Stimulated activated memory B cell treated with anti-CD40 and anti-IgM and Interleukin-4, amounts not matched to agents 10 μg/mL and 1 μg/mL and 100 μg/mL, for 72 hours (primary cell): Measurements from ENCODE around the gene POLR3A.

ENCODE experiments used
- ATAC-seq: fragments of 150-1000 bp; cut with Tn5 transposase; 2 replicates; pipeline ENCODE4 v1.10.0; 2021
- H3K27ac Mint-ChIP-seq: one replicate; pipeline ENCODE4 v1.8.0; 2022; ENCODE audit warnings: mild to moderate bottlenecking, mixed read lengths
- H3K27me3 Mint-ChIP-seq: one replicate; pipeline ENCODE4 v1.8.0; 2022; ENCODE audit warnings: mixed read lengths
- H3K36me3 Mint-ChIP-seq: one replicate; pipeline ENCODE4 v1.8.0; 2022; ENCODE audit warnings: mixed read lengths
- H3K4me1 Mint-ChIP-seq: one replicate; pipeline ENCODE4 v1.8.0; 2022; ENCODE audit warnings: mixed read lengths
- H3K4me3 Mint-ChIP-seq: one replicate; pipeline ENCODE4 v1.8.0; 2022; ENCODE audit warnings: mild to moderate bottlenecking, moderate library complexity, mixed read lengths
- H3K9me3 Mint-ChIP-seq: one replicate; pipeline ENCODE4 v1.8.0; 2022; ENCODE audit warnings: mixed read lengths

Gene POLR3A

DNA sequence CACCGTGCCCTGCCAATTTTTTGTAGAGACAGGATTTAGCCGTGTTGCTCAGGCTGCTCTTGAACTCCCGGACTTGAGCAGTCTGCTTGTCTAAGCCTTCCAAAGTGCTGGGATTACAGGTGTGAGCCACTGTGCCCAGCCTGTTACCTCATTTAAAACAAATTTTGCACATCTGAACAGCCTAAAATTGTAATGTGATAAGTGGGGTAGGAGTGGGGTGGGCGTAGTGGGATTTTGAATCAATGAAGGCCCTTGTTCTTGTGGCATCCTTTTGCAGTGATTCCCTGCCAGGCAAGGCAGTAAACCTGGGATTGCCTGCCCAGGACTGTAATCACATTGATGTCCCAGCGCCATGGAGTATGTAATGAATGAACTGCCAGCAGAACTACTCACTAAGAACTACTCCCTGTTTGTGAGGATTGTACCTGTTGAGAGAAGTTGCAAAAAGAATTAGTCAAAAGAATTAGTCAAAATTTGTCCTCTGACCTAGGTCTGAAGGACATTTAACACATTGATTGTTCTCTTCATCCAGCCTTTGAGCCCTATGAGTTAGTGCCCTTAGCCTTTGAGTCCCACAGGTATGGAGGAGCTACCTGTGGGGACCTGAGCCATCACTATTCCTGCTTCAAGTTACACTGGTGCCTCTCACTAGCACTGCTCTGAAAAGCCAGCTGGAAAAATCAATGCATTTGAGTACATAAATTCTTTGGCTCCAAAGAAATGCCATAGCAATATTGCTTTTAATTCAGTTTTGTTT lies 9.7 kb upstream of the POLR3A start:
- no peak overlapping the region for H3K4me3 Mint-ChIP-seq
- no peaks in the 10 kb centered on the region for H3K27me3 Mint-ChIP-seq
- no peaks in the 10 kb centered on the region for H3K9me3 Mint-ChIP-seq
- ATAC-seq = no peak
- peaks cover 81% of the 10 kb centered on the region for H3K4me1 Mint-ChIP-seq
- peaks cover 82% of the 10 kb centered on the region for H3K36me3 Mint-ChIP-seq
- no peak overlapping the region for H3K27ac Mint-ChIP-seq

DNA sequence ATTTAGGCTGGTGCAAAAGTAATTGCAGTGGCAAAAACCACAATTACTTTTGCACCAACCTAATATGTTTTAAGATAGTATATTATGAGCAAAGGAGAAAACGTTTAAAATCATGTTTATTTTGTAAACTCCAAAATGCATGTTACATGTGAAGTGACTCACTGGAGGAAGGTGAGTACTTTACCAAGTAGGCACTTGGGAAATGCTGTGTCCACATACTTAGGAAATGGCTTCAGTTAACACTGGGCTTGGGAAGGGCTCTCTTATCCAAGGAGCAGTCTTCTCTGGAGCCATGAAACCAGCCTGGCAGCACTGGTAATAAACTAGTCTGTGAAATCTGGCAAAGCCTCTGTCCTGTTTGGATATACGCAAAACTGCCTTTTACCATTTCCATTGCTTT lies 8.8 kb upstream of the POLR3A start:
- Mint-ChIP-seq H3K9me3 (no peaks in the 10 kb centered on the region), H3K4me1 (peaks cover 73% of the 10 kb centered on the region), H3K27me3 (no peaks in the 10 kb centered on the region), H3K27ac (no peak overlapping the region), H3K4me3 (no peak overlapping the region), H3K36me3 (peaks cover 77% of the 10 kb centered on the region)
- no peak for ATAC-seq

DNA sequence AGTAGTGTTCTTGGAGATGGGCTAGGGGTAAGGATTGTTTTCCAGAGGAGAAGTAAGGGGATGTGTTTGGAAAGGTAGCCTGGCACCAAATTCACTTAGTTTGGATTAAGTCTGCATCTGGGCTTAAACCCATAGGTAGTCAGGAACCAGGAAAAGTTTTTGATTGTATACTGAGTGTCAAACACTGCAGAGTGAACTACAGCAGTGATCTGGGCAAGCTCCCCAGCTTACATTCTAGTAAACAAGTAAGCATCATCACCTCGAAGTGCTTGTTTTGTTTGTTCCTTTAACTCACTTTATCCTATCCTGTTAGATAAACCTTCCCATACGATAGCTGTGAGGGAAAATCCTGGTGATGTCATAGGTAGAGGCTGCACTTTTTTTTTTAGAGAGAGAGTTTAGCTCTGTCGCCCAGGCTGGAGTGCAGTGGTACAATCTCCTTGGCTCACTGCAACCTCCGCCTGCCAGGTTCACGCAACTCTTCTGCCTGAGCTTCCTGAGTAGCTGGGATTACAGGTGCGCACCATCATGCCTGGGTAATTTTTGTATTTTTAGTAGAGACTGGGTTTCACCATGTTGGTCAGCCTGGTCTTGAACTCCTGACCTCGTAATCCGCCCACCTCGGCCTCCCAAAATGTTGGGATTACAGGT lies 6.7 kb upstream of the POLR3A start:
- peak overlapping the region; percentile 87 for H3K4me3 Mint-ChIP-seq
- no peaks in the 10 kb centered on the region for H3K27me3 Mint-ChIP-seq
- H3K4me1 Mint-ChIP-seq = peaks cover 55% of the 10 kb centered on the region
- peak overlapping the region; percentile 90 for H3K27ac Mint-ChIP-seq
- peaks cover 56% of the 10 kb centered on the region for H3K36me3 Mint-ChIP-seq
- no peaks in the 10 kb centered on the region for H3K9me3 Mint-ChIP-seq
- ATAC-seq = no peak

DNA sequence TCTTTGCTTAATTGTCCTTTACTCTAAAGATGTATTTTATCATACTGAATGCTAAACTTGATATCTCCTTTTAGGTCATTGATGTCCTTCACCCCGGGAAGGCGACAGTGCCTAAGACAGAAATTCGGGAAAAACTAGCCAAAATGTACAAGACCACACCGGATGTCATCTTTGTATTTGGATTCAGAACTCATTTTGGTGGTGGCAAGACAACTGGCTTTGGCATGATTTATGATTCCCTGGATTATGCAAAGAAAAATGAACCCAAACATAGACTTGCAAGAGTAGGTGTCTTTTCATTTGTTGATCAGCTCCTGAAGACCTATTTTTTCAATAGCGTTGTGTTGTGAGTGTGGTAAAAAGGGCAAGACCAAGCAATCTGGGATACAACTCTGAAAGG lies 6.1 kb upstream of the POLR3A start:
- Mint-ChIP-seq H3K36me3 (peaks cover 50% of the 10 kb centered on the region), H3K9me3 (no peaks in the 10 kb centered on the region), H3K27me3 (no peaks in the 10 kb centered on the region), H3K4me1 (peaks cover 50% of the 10 kb centered on the region), H3K27ac (peak overlapping the region; percentile 90), H3K4me3 (peak overlapping the region; percentile 87)
- no peak for ATAC-seq

DNA sequence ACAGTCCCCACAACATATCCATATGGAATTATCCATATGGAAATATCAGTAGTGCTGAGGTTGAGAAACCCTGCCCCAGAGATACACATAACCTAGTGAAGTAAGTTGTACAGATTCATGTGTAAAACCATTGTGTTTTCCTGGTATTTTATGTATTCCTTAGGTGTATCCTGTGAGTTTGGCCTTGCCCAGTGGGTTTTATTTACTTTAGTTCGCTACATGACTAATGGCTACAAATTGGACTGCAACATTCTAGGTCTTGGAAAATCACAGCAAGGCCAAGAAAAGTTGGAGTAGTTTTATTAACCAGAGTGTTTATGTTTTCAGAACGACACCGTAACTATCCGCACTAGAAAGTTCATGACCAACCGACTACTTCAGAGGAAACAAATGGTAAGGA lies 5.7 kb upstream of the POLR3A start:
- Mint-ChIP-seq H3K4me1 (peaks cover 49% of the 10 kb centered on the region), H3K27me3 (no peaks in the 10 kb centered on the region), H3K36me3 (peaks cover 49% of the 10 kb centered on the region), H3K4me3 (peak overlapping the region; percentile 87), H3K9me3 (no peaks in the 10 kb centered on the region), H3K27ac (peak overlapping the region; percentile 90)
- ATAC-seq = no peak

DNA sequence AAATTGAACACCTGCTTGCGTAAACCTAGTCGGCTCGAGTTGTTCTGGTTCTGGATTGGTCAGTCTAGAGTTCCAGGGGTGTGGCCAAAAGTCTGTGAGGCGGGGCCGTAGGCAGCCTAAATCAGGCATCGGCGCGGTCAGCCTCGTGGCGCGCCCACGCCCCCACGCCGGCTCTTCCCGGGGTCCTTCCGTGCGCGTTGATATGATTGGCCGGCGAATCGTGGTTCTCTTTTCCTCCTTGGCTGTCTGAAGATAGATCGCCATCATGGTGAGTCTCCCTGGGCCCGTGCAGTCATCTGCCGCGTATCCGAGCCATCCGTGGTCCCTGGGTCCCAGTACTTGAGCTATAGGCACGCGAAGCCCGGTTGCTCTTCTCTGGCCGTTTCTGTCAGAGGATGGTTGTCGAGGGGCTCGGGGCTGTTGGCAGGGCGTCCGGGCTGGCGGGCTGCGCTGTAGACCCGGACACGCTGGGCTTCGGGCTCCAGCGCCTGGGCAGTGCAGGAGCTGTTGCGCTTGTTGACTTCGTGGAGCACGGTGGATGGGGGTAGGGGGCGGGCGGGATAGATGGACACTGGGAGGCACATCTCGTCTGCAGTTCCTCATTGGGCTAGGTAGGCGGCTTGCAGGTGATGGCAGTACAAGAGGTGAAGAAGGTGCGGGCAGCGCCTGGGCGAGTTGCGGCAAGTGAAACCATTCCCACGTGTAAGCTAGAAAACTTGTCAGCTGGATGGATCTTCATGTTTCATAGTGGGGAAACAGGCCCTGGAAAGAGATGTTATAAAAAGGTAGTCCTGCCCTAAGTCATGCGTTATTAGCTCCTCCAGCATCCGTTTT lies 4.5 kb upstream of the POLR3A start, which contains the start of gene RPS24:
RPS24 (plus strand) TSS at position 227 of the 834 bp plus-strand sequence; CDS start at position 266, 39 bp downstream.
- no peaks in the 10 kb centered on the region for H3K9me3 Mint-ChIP-seq
- H3K4me3 Mint-ChIP-seq = peak within 1 kb of the TSS; percentile 87
- H3K36me3 Mint-ChIP-seq = peaks cover 46% of the 10 kb centered on the region
- H3K4me1 Mint-ChIP-seq = peaks cover 48% of the 10 kb centered on the region
- H3K27me3 Mint-ChIP-seq = no peaks in the 10 kb centered on the region
- peak within 1 kb of the TSS; percentile 90 for H3K27ac Mint-ChIP-seq
- peak; percentile 97 for ATAC-seq

DNA sequence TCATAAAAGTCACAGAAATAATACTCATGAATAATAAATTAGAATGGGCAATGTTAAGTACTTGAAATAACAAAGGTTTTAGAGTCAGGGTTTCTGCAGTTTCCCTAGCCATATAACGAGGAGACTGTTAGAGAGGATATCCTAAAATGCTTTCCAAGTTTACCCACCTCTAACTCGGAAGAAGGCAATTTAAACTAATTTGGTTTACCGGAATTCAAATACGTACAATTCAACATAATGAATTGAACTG lies 4.0 kb upstream of the POLR3A start:
- Mint-ChIP-seq H3K27me3 (no peaks in the 10 kb centered on the region), H3K4me3 (peak overlapping the region; percentile 87), H3K9me3 (no peaks in the 10 kb centered on the region), H3K36me3 (peaks cover 43% of the 10 kb centered on the region), H3K27ac (peak overlapping the region; percentile 90), H3K4me1 (peaks cover 48% of the 10 kb centered on the region)
- ATAC-seq = no peak

DNA sequence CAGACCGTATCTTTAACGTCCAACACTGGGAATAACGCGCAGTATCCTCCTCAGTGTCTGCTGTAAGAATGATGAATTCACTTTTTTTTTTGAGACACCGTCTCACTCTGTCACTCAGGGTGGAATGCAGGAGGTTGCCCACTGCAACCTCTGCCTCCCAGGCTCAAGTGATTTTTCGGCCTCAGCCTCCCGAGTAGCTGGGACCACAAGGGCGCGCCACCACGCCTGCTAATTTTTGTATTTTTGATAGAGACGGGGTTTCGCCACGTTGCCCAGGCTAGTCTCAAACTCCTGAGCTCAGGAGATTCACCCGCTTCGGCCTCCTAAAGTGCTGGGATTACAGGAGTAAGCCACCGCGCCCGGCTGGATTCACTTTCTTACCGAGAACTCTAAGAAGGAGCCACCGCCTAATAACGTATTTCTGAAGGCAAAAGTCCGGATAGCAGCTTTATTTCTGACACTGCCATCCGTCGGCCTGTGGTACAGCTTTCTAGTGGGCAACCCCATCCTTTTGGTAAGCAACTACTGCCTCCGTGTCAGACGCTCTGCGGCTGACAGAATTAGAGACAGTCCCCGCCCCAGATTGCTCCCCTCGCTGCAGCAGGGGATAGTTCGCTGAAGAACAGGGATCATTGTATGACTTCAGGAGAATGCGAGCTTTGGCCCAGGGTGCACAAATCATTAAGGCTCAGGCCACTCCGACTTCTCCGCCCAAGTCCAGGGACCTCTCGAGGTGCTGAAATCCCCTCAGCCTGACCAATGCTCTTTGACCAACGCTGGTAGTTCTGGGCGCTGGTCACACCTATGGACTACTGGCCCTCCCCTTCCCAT lies 662 bp downstream of the POLR3A start:
- Mint-ChIP-seq H3K4me1 (peaks cover 31% of the 10 kb centered on the region), H3K4me3 (peak overlapping the region; percentile 99), H3K27ac (peak overlapping the region; percentile 91), H3K36me3 (peaks cover 39% of the 10 kb centered on the region), H3K9me3 (no peaks in the 10 kb centered on the region), H3K27me3 (no peaks in the 10 kb centered on the region)
- no peak for ATAC-seq

DNA sequence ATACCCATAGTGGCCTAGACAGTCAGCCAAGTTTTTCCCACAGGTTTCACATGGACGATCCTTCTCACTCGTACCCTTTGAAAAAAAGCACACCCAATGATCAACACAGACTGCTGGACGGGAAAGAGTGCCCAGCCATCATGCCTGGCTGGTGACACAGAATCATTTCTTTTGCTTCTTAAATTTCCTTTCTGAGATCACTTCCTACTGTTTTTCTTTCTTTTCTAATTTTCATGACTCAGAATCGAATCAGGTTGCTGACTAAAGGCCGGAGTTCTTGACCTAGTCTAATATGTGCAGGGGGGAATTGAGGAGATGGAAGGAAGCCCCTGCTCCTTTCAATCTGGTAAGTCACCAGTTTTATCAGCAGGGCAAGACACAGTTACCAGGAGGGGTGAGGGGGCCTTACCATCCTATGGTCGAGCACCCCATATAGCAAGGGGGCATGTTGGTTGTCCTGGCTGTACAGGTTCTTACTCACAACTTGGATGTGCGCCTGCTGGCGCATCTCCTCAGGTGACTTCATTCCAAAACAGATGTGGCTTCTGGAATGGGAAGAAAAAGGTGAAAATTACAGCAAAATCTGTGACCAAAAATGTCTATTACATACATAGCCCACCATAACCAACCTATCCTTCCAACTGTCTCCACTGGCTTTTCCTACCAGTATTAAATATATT lies 3.5 kb downstream of the POLR3A start:
- H3K4me3 Mint-ChIP-seq = no peak overlapping the region
- H3K4me1 Mint-ChIP-seq = peaks cover 31% of the 10 kb centered on the region
- ATAC-seq = no peak
- no peak overlapping the region for H3K27ac Mint-ChIP-seq
- no peaks in the 10 kb centered on the region for H3K27me3 Mint-ChIP-seq
- H3K9me3 Mint-ChIP-seq = no peaks in the 10 kb centered on the region
- peaks cover 65% of the 10 kb centered on the region for H3K36me3 Mint-ChIP-seq

DNA sequence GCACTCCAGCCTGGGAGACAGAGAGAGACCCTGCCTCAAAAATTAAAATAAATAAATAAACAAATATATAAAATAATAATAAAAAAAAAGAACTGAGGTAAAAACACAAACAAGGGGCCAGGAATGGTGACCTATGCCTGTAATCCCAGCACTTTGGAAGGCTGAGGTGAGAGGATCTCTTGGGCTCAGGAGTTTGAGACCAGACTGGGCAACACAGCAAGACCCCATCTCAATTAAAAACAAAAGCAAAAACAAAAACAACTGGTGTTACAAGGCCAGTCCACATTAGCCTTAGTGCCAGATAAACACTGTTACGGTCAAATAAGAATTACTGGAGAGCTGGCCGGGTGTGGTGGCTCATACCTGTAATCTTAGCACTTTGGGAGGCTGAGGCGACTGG lies 5.6 kb downstream of the POLR3A start:
- peaks cover 68% of the 10 kb centered on the region for H3K36me3 Mint-ChIP-seq

DNA sequence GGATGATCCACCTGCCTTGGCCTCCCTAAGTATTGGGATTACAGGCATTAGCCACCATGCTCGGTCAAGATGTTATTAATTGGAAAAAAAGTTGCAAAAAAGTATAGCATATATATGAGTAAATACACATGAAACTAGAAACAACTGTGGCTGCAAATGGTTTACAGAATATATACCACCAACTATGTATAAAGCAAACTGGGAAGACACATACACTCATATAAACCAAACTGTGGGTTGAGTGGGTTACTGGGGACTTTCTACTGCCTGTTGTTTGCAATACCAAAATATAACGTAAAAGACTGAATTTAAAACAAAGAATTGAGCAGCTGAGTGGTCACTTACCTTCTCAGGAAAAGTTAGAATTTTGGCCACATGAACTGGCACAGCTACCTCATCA lies 8.1 kb downstream of the POLR3A start:
- Mint-ChIP-seq H3K4me1 (peaks cover under 1% of the 10 kb centered on the region), H3K36me3 (peaks cover 73% of the 10 kb centered on the region), H3K4me3 (no peak overlapping the region), H3K27ac (no peak overlapping the region), H3K27me3 (no peaks in the 10 kb centered on the region), H3K9me3 (no peaks in the 10 kb centered on the region)
- no peak for ATAC-seq

More for the DNA sequence above, 5.6 kb downstream of the POLR3A start:
- H3K27ac Mint-ChIP-seq = no peak overlapping the region
- peaks cover 19% of the 10 kb centered on the region for H3K4me1 Mint-ChIP-seq
- no peaks in the 10 kb centered on the region for H3K9me3 Mint-ChIP-seq
- H3K27me3 Mint-ChIP-seq = no peaks in the 10 kb centered on the region
- ATAC-seq = no peak
- H3K4me3 Mint-ChIP-seq = no peak overlapping the region

DNA sequence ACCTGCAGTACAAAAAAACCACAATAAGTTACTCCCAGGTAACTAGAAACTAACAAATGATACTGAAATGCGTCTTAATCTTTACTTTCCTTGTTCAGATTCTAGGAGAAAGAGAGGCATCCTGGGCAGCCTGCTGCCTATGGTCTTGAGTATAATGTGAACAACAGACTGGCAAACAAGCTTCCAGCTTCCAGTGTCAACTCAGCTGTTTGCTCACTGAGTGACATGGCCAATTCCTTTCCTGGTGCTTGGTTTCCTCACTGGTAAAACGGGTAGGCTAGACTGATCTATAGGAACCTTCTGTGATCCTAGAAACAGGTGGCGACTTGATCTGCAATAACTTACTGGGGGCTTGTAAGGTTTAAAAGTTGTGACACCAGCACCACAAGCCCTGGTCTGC lies 10.1 kb downstream of the POLR3A start:
- Mint-ChIP-seq H3K4me1 (no peaks in the 10 kb centered on the region), H3K9me3 (no peaks in the 10 kb centered on the region), H3K27ac (no peak overlapping the region), H3K36me3 (peaks cover 54% of the 10 kb centered on the region), H3K27me3 (no peaks in the 10 kb centered on the region), H3K4me3 (no peak overlapping the region)
- no peak for ATAC-seq

DNA sequence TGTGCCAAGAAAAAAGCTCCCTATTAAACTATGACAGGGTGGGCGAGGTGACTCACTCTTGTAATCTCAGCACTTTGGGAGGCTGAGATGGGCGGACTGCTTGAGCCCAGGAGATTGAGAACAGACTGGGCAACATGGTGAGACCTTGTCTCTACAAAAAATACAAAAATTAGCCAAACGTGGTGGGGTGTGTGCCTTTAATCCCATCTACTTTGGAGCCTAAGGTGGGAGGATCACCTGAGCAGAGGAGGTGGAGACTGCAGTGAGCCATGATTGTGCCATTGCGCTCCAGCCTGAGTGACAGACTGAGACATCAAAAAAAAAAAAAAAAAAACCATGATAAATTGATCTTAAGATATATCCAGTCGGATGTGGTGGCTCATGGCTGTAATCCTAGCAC lies 11.5 kb downstream of the POLR3A start:
- Mint-ChIP-seq H3K36me3 (peaks cover 48% of the 10 kb centered on the region), H3K27me3 (no peaks in the 10 kb centered on the region), H3K4me1 (no peaks in the 10 kb centered on the region), H3K9me3 (no peaks in the 10 kb centered on the region), H3K27ac (no peak overlapping the region), H3K4me3 (no peak overlapping the region)
- ATAC-seq = no peak

DNA sequence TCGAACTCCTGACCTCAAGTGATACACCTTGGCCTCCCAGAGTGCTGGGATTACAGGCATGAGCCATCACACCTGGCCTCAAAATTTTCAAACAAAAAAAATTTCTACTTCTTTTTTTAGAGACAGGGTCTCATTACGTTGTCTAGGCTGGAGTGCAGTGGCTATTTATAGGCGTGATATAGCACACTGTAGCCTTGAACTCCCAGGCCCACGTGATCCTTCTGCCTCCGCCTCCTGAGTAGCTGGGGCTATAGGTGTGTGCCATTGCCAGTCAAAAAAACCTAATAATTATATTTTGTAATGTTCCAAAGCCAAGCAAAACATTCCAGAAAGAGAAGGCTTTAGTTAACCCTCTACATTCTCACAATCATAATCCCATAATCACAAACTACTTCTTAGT lies 13.8 kb downstream of the POLR3A start:
- no peak overlapping the region for H3K27ac Mint-ChIP-seq
- ATAC-seq = no peak

More for the DNA sequence above, 13.8 kb downstream of the POLR3A start:
- no peaks in the 10 kb centered on the region for H3K27me3 Mint-ChIP-seq
- no peak overlapping the region for H3K4me3 Mint-ChIP-seq
- H3K4me1 Mint-ChIP-seq = no peaks in the 10 kb centered on the region
- H3K36me3 Mint-ChIP-seq = peaks cover 49% of the 10 kb centered on the region
- no peaks in the 10 kb centered on the region for H3K9me3 Mint-ChIP-seq
